Caco-2 (cell line): Measurements from ENCODE around the gene PAGE2. TPM values are rescaled to one million over a fixed set of nuclear protein-coding genes. Genes with fewer than 3 reads are reported as not detected.
"Not testable (repeated sequence)": the region's sequence is repeated elsewhere in the genome, so short reads cannot be mapped to it uniquely, and the experiment has no call there.

ENCODE experiments used
- Bru-seq: library from RNA; stranded (reverse); fragments of 400-500 nt; gene quantifications from one replicate; lab custom pipeline; 2021; lab: Mats Ljungman, UMichigan
- BruChase-seq, 2 experiments: library from RNA; stranded (reverse); fragments of 400-500 nt; gene quantifications; one replicate each; lab custom pipeline; 2021; lab: Mats Ljungman, UMichigan
- BruUV-seq: library from RNA; stranded (reverse); fragments of 400-500 nt; replicated peaks from 2 replicates; lab custom pipeline; 2021; lab: Mats Ljungman, UMichigan
- CTCF ChIA-PET: fragments of 300-600 bp; sonication (Branson Sonifier 250); formaldehyde crosslinking; loops from one replicate; lab custom pipeline; 2022; ENCODE audit warnings: antibody characterized with exemption; lab: Charles Lee
- POLR2A ChIA-PET: fragments of 300-600 bp; sonication (Branson Sonifier 250); formaldehyde crosslinking; loops from one replicate; lab custom pipeline; 2022; ENCODE audit warnings: antibody characterized with exemption; lab: Charles Lee
- DNase-seq, 2 experiments: peaks; one replicate each; pipeline versions ENCODE4 v3.0.0 to v3.0.0-alpha.2; 2020 to 2022
- H3K27me3 ChIP-seq: replicated peaks from 2 replicates; pipeline ENCODE4 v1.6.0; 2011; ENCODE audit warnings: low read length; ENCODE audit not compliant: control insufficient read depth, insufficient read depth
- H3K36me3 ChIP-seq: 2 replicates; pipeline ENCODE4 v1.5.1; 2011; ENCODE audit warnings: low read length; ENCODE audit not compliant: control insufficient read depth, insufficient read depth
- H3K4me1 ChIP-seq: fragments of 250-450 bp; sonication (Bioruptor Pico); 2 replicates; pipeline ENCODE4 v1.5.1; 2020; ENCODE audit warnings: mild to moderate bottlenecking
- H3K4me3 ChIP-seq: 2 replicates; pipeline ENCODE4 v1.5.1; 2011; ENCODE audit warnings: low read depth, mild to moderate bottlenecking, control low read depth, low read length
- H3K9me3 ChIP-seq: fragments of 250-450 bp; sonication (Bioruptor Pico); 2 replicates; pipeline ENCODE4 v1.5.1; 2020; ENCODE audit warnings: mild to moderate bottlenecking, moderate library complexity
- H3K27ac Mint-ChIP-seq: one replicate; pipeline ENCODE4 v1.8.0; 2022; ENCODE audit warnings: mixed read lengths; ENCODE audit not compliant: unreplicated experiment
- H3K27me3 Mint-ChIP-seq: one replicate; pipeline ENCODE4 v1.8.0; 2022; ENCODE audit warnings: mixed read lengths; ENCODE audit not compliant: insufficient read depth, unreplicated experiment
- H3K36me3 Mint-ChIP-seq: one replicate; pipeline ENCODE4 v1.8.0; 2022; ENCODE audit warnings: mild to moderate bottlenecking, mixed read lengths; ENCODE audit not compliant: insufficient read depth, unreplicated experiment
- H3K4me1 Mint-ChIP-seq: one replicate; pipeline ENCODE4 v1.8.0; 2022; ENCODE audit warnings: low read depth, mixed read lengths; ENCODE audit not compliant: unreplicated experiment
- H3K4me3 Mint-ChIP-seq: one replicate; pipeline ENCODE4 v1.8.0; 2022; ENCODE audit warnings: mild to moderate bottlenecking, moderate library complexity, mixed read lengths; ENCODE audit not compliant: unreplicated experiment
- H3K9me3 Mint-ChIP-seq: one replicate; pipeline ENCODE4 v1.8.0; 2022; ENCODE audit warnings: mixed read lengths; ENCODE audit not compliant: unreplicated experiment
- CTCF ChIP-seq, 2 experiments: fragments of 200-600 bp in 1 of 2; IDR thresholded peaks; 1 replicate in 1 of 2; 2 replicates in 1 of 2; pipeline versions ENCODE4 v1.5.1 to v1.8.0; 2011 to 2022; ENCODE audit warnings: antibody characterized with exemption in 1 of 2, control low read depth in 1 of 2, inconsistent platforms in 1 of 2, low read depth in 1 of 2, low read length in 1 of 2, mild to moderate bottlenecking in 1 of 2, moderate library complexity in 1 of 2; ENCODE audit not compliant: insufficient read depth in 1 of 2, severe bottlenecking in 1 of 2, unreplicated experiment in 1 of 2
- intact Hi-C: fragments of 100-400 bp; cut with micrococcal nuclease; formaldehyde crosslinking; loops from one replicate; pipeline ENCODE4 v1.10.0; 2022; ENCODE audit not compliant: unreplicated experiment
- long read RNA-seq: library from polyadenylated mRNA; stranded (forward); transcript quantifications from one replicate; pipeline ENCODE4 v2.0.0, GENCODE V29; 2022
- total RNA-seq: library from RNA; stranded (reverse); gene quantifications from 2 replicates; pipeline ENCODE4 v1.2.3, GENCODE V29; 2022

The PAGE2 gene
- not detected in 2 replicates for total RNA-seq
- percentile 13 among the genes with signal in this experiment for Bru-seq, nascent RNA
- BruChase-seq, experiment 1, labeled RNA remaining after a 2-hour chase: not detected
- not detected for BruChase-seq, experiment 2, labeled RNA remaining after a 6-hour chase
- long read RNA-seq: 0 reads

- no peaks in the 10 kb centered on the region for H3K9me3 Mint-ChIP-seq
- CTCF ChIA-PET: no interaction called here
These were observed at the start of gene PAGE2 for GRCh38 chrX:55088795-55089489. TSS of gene PAGE2 (plus strand) at chrX:55089018. CDS start at chrX:55090021, 1,003 bp downstream.

GRCh38 chrX:55039471-55039870 lies 49.3 kb upstream of the PAGE2 start:
- intact Hi-C loops: no loop called here
- no peak for DNase-seq
- no peaks in the 10 kb centered on the region for H3K4me1 Mint-ChIP-seq
- Histone ChIP-seq H3K27me3 (no peaks in the 10 kb centered on the region), H3K4me1 (no peaks in the 10 kb centered on the region), H3K4me3 (no peak overlapping the region), H3K36me3 (no peaks in the 10 kb centered on the region), H3K9me3 (no peaks in the 10 kb centered on the region)
- H3K36me3 Mint-ChIP-seq: no peaks in the 10 kb centered on the region
- ChIA-PET CTCF (no interaction called here), POLR2A (no interaction called here)
- H3K27ac Mint-ChIP-seq: no peak overlapping the region
- no peak overlapping the region for H3K4me3 Mint-ChIP-seq
- no TSS peak for BruUV-seq
- no peaks in the 10 kb centered on the region for H3K27me3 Mint-ChIP-seq
- TF ChIP-seq CTCF (IDR thresholded peaks at IDR 0.05; ENCODE audit: insufficient read depth in 1 of 2, low read depth in 1 of 2, low read length in 1 of 2, severe bottlenecking in 1 of 2, unreplicated experiment in 1 of 2): no peak
- no peaks in the 10 kb centered on the region for H3K9me3 Mint-ChIP-seq

More at GRCh38 chrX:55088795-55089489, at the start of gene PAGE2:
- no peaks in the 10 kb centered on the region for H3K27me3 ChIP-seq
- H3K27ac Mint-ChIP-seq: no peak within 1 kb of the TSS
- no peak for TF ChIP-seq CTCF (IDR thresholded peaks at IDR 0.05; ENCODE audit: insufficient read depth in 1 of 2, low read depth in 1 of 2, low read length in 1 of 2, severe bottlenecking in 1 of 2, unreplicated experiment in 1 of 2)
- no peak within 1 kb of the TSS for H3K4me3 Mint-ChIP-seq
- POLR2A ChIA-PET: no interaction called here
- no peaks in the 10 kb centered on the region for H3K36me3 Mint-ChIP-seq
- no peaks in the 10 kb centered on the region for H3K36me3 ChIP-seq
- no TSS peak for BruUV-seq
- intact Hi-C loops: no loop called here
- H3K4me1 ChIP-seq: no peaks in the 10 kb centered on the region
- H3K27me3 Mint-ChIP-seq: no peaks in the 10 kb centered on the region
- DNase-seq: no peak
- no peaks in the 10 kb centered on the region for H3K4me1 Mint-ChIP-seq
- no peak within 1 kb of the TSS for H3K4me3 ChIP-seq
- H3K9me3 ChIP-seq: no peaks in the 10 kb centered on the region

DNA sequence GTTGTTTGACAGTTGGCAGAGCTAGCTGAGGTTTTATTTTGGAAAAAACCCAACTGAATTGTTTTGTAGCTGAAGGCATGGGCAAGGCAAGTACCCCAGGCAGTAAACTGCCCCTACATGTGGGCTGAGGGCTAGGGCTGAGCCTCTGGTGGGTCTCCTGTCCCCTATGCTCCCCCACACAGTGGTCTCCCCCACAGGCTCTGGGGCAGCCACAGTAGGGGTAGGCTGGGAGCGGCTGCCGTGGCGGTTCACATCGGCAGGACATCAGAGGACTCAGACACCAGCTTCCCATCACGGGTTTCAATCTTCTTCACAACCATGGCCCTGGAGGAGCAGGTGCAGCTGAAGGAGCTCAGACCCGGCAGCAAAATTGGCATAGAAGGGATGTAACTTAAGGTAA lies 47.3 kb upstream of the PAGE2 start:
- Mint-ChIP-seq H3K4me1 (no peaks in the 10 kb centered on the region), H3K27ac (no peak overlapping the region), H3K27me3 (no peaks in the 10 kb centered on the region), H3K9me3 (no peaks in the 10 kb centered on the region), H3K4me3 (no peak overlapping the region), H3K36me3 (no peaks in the 10 kb centered on the region)
- Histone ChIP-seq H3K9me3 (no peaks in the 10 kb centered on the region), H3K36me3 (no peaks in the 10 kb centered on the region), H3K4me3 (no peak overlapping the region), H3K27me3 (no peaks in the 10 kb centered on the region), H3K4me1 (no peaks in the 10 kb centered on the region)
- ChIA-PET POLR2A (no interaction called here), CTCF (no interaction called here)
- intact Hi-C loops: no loop called here
- no TSS peak for BruUV-seq
- no peak for TF ChIP-seq CTCF (IDR thresholded peaks at IDR 0.05; ENCODE audit: insufficient read depth in 1 of 2, low read depth in 1 of 2, low read length in 1 of 2, severe bottlenecking in 1 of 2, unreplicated experiment in 1 of 2)
- DNase-seq: no peak

DNA sequence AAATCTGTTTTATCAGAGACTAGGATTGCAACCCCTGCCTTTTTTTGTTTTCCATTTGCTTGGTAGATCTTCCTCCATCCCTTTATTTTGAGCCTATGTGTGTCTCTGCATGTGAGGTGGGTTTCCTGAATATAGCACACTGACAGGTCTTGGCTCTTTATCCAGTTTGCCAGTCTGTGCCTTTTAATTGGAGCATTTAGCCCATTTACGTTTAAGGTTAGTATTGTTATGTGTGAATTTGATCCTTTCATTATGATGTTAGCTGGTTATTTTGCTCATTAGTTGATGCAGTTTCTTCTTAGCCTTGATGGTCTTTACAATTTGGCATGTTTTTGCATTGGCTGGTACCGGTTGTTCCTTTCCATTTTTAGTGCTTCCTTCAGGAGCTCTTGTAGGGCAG lies 38.2 kb upstream of the PAGE2 start:
- H3K9me3 Mint-ChIP-seq, BruUV-seq, H3K4me1 ChIP-seq, CTCF ChIA-PET, intact Hi-C loops, H3K36me3 ChIP-seq, H3K36me3 Mint-ChIP-seq, H3K4me3 Mint-ChIP-seq, DNase-seq, H3K9me3 ChIP-seq, H3K4me3 ChIP-seq, H3K27me3 ChIP-seq, H3K4me1 Mint-ChIP-seq, H3K27ac Mint-ChIP-seq, POLR2A ChIA-PET, H3K27me3 Mint-ChIP-seq: not testable (repeated sequence)
